KOPT-K1 (cell line): ENCODE measurements around the gene WNK2.

Experiments used
- H3K27ac ChIP-seq: fragments of 200-600 bp; sonication (generic); 2 replicates; pipeline ENCODE4 v1.5.1; 2016; ENCODE audit warnings: antibody characterized with exemption, mild to moderate bottlenecking, low read depth, low read length; ENCODE audit not compliant: poor library complexity, severe bottlenecking
- H3K36me3 ChIP-seq: fragments of 200-600 bp; sonication (generic); 2 replicates; pipeline ENCODE4 v1.5.1; 2017; ENCODE audit warnings: antibody characterized with exemption, mild to moderate bottlenecking, low read length, moderate library complexity; ENCODE audit not compliant: insufficient read depth
- H3K9me3 ChIP-seq: fragments of 200-600 bp; sonication (generic); 2 replicates; pipeline ENCODE4 v1.5.1; 2017; ENCODE audit warnings: antibody characterized with exemption, low read length, mild to moderate bottlenecking; ENCODE audit not compliant: insufficient read depth, poor library complexity, severe bottlenecking

WNK2 gene

GRCh38 chr9:93224591-93224990 is 40.7 kb downstream of the WNK2 start:
- Histone ChIP-seq H3K36me3 (no peaks in the 10 kb centered on the region), H3K27ac (no peak overlapping the region), H3K9me3 (no peaks in the 10 kb centered on the region)

GRCh38 chr9:93225417-93225816 is 41.5 kb downstream of the WNK2 start:
- no peak overlapping the region for H3K27ac ChIP-seq
- H3K36me3 ChIP-seq: no peaks in the 10 kb centered on the region
- no peaks in the 10 kb centered on the region for H3K9me3 ChIP-seq

GRCh38 chr9:93225892-93226291 is 42.0 kb downstream of the WNK2 start:
- Histone ChIP-seq H3K27ac (no peak overlapping the region), H3K36me3 (no peaks in the 10 kb centered on the region), H3K9me3 (no peaks in the 10 kb centered on the region)

- no peaks in the 10 kb centered on the region for H3K36me3 ChIP-seq
- no peak overlapping the region for H3K27ac ChIP-seq
- no peaks in the 10 kb centered on the region for H3K9me3 ChIP-seq
These were observed 42.9 kb downstream of the WNK2 start for GRCh38 chr9:93226819-93227218.

- H3K9me3 ChIP-seq: no peaks in the 10 kb centered on the region
- no peaks in the 10 kb centered on the region for H3K36me3 ChIP-seq
- H3K27ac ChIP-seq: no peak overlapping the region
These were observed 44.1 kb downstream of the WNK2 start for GRCh38 chr9:93228030-93228429.

GRCh38 chr9:93228453-93228852 is 44.5 kb downstream of the WNK2 start:
- no peak overlapping the region for H3K27ac ChIP-seq
- H3K9me3 ChIP-seq: no peaks in the 10 kb centered on the region

GRCh38 chr9:93229636-93230035 is 45.7 kb downstream of the WNK2 start:
- Histone ChIP-seq H3K27ac (no peak overlapping the region), H3K36me3 (no peaks in the 10 kb centered on the region), H3K9me3 (no peaks in the 10 kb centered on the region)

More at GRCh38 chr9:93228453-93228852, 44.5 kb downstream of the WNK2 start:
- no peaks in the 10 kb centered on the region for H3K36me3 ChIP-seq

GRCh38 chr9:93230185-93230584 is 46.2 kb downstream of the WNK2 start:
- Histone ChIP-seq H3K27ac (no peak overlapping the region), H3K36me3 (no peaks in the 10 kb centered on the region), H3K9me3 (no peaks in the 10 kb centered on the region)

GRCh38 chr9:93230601-93231000 is 46.7 kb downstream of the WNK2 start:
- H3K27ac ChIP-seq: no peak overlapping the region

GRCh38 chr9:93231121-93231694 is 47.3 kb downstream of the WNK2 start:
- Histone ChIP-seq H3K36me3 (no peaks in the 10 kb centered on the region), H3K27ac (no peak overlapping the region), H3K9me3 (no peaks in the 10 kb centered on the region)

More at GRCh38 chr9:93230601-93231000, 46.7 kb downstream of the WNK2 start:
- Histone ChIP-seq H3K36me3 (no peaks in the 10 kb centered on the region), H3K9me3 (no peaks in the 10 kb centered on the region)

- H3K36me3 ChIP-seq: no peaks in the 10 kb centered on the region
- no peak overlapping the region for H3K27ac ChIP-seq
- no peaks in the 10 kb centered on the region for H3K9me3 ChIP-seq
These were observed 47.8 kb downstream of the WNK2 start for GRCh38 chr9:93231716-93232115.

- no peaks in the 10 kb centered on the region for H3K36me3 ChIP-seq
- H3K9me3 ChIP-seq: peaks cover 6% of the 10 kb centered on the region
- H3K27ac ChIP-seq: no peak overlapping the region
These were observed 48.5 kb downstream of the WNK2 start for GRCh38 chr9:93232388-93232960.

- Histone ChIP-seq H3K9me3 (peaks cover 10% of the 10 kb centered on the region), H3K36me3 (no peaks in the 10 kb centered on the region), H3K27ac (no peak overlapping the region)
These were observed 49.1 kb downstream of the WNK2 start for GRCh38 chr9:93233033-93233432.

- Histone ChIP-seq H3K36me3 (no peaks in the 10 kb centered on the region), H3K27ac (no peak overlapping the region), H3K9me3 (peaks cover 10% of the 10 kb centered on the region)
These were observed 50.7 kb downstream of the WNK2 start for GRCh38 chr9:93234600-93234999.

GRCh38 chr9:93235300-93235960 is 51.5 kb downstream of the WNK2 start:
- H3K36me3 ChIP-seq: no peaks in the 10 kb centered on the region
- peaks cover 10% of the 10 kb centered on the region for H3K9me3 ChIP-seq
- H3K27ac ChIP-seq: no peak overlapping the region
